Naive thymus-derived CD4-positive, alpha-beta T cell (primary cell): Measurements from ENCODE around the gene TBC1D9B. TPM values are rescaled to one million over a fixed set of nuclear protein-coding genes. Genes with fewer than 3 reads are reported as not detected.

Experiments
- ATAC-seq: fragments of 150-1000 bp; cut with Tn5 transposase; 2 replicates; pipeline ENCODE4 v1.10.0; 2021; ENCODE audit warnings: mild to moderate bottlenecking, moderate library complexity
- CTCF ChIA-PET: fragments of 350-600 bp; sonication (Branson Sonifier 250); formaldehyde crosslinking; loops from one replicate; lab custom pipeline; 2021; ENCODE audit warnings: antibody characterized with exemption; lab: Charles Lee
- POLR2A ChIA-PET: fragments of 350-600 bp; sonication (Branson Sonifier 250); formaldehyde crosslinking; loops from one replicate; lab custom pipeline; 2021; ENCODE audit warnings: antibody characterized with exemption, inconsistent platforms; lab: Charles Lee
- DNase-seq, 9 donors: peaks; one replicate each; pipeline versions ENCODE4 v3.0.0 to v3.0.0-alpha.2; 2020 to 2022; ENCODE audit warnings: mixed read lengths in 1 of 9
- H3K27ac ChIP-seq: one replicate; pipeline ENCODE4 v1.7.0; 2013; ENCODE audit warnings: mild to moderate bottlenecking, low read depth, low read length, moderate library complexity
- H3K27me3 ChIP-seq, 2 donors: one replicate each; pipeline ENCODE4 v1.7.0; 2013; ENCODE audit warnings: low read length in 2 of 2, mild to moderate bottlenecking in 2 of 2, moderate library complexity in 2 of 2; ENCODE audit not compliant: control insufficient read depth in 2 of 2, insufficient read depth in 2 of 2
- H3K36me3 ChIP-seq, 3 experiments: 1 replicate in 2 of 3; 2 replicates in 1 of 3; pipeline ENCODE4 v1.7.0; 2013; ENCODE audit warnings: low read length in 3 of 3, mild to moderate bottlenecking in 3 of 3, moderate library complexity in 1 of 3; ENCODE audit not compliant: insufficient read depth in 3 of 3, control insufficient read depth in 2 of 3
- H3K4me1 ChIP-seq, 2 donors: one replicate each; pipeline ENCODE4 v1.7.0; 2013; ENCODE audit warnings: low read length in 2 of 2, mild to moderate bottlenecking in 2 of 2, moderate library complexity in 1 of 2; ENCODE audit not compliant: control insufficient read depth in 2 of 2, insufficient read depth in 2 of 2
- H3K4me3 ChIP-seq: 2 replicates; pipeline ENCODE4 v1.7.0; 2013; ENCODE audit warnings: mild to moderate bottlenecking, low read length
- H3K9me3 ChIP-seq, 3 experiments: 1 replicate in 2 of 3; 2 replicates in 1 of 3; pipeline ENCODE4 v1.7.0; 2013; ENCODE audit warnings: low read length in 3 of 3; ENCODE audit not compliant: control insufficient read depth in 2 of 3
- H3K27ac Mint-ChIP-seq, 9 donors: one replicate each; pipeline ENCODE4 v1.8.0; 2020 to 2022; ENCODE audit warnings: mixed read lengths in 9 of 9, mild to moderate bottlenecking in 8 of 9, moderate library complexity in 5 of 9, inconsistent platforms in 2 of 9
- H3K27me3 Mint-ChIP-seq, 5 donors: one replicate each; pipeline ENCODE4 v1.8.0; 2021 to 2022; ENCODE audit warnings: mixed read lengths in 5 of 5, mild to moderate bottlenecking in 1 of 5
- H3K36me3 Mint-ChIP-seq, 5 donors: one replicate each; pipeline ENCODE4 v1.8.0; 2020 to 2022; ENCODE audit warnings: mixed read lengths in 5 of 5, mild to moderate bottlenecking in 3 of 5, inconsistent platforms in 1 of 5
- H3K4me1 Mint-ChIP-seq, 7 donors: one replicate each; pipeline ENCODE4 v1.8.0; 2020 to 2022; ENCODE audit warnings: mixed read lengths in 7 of 7, mild to moderate bottlenecking in 3 of 7, inconsistent platforms in 1 of 7
- H3K4me3 Mint-ChIP-seq, 10 donors: one replicate each; pipeline ENCODE4 v1.8.0; 2020 to 2022; ENCODE audit warnings: mild to moderate bottlenecking in 10 of 10, mixed read lengths in 10 of 10, moderate library complexity in 6 of 10, inconsistent platforms in 2 of 10
- H3K9me3 Mint-ChIP-seq, 11 donors: one replicate each; pipeline ENCODE4 v1.8.0; 2020 to 2022; ENCODE audit warnings: mixed read lengths in 11 of 11, mild to moderate bottlenecking in 4 of 11, inconsistent platforms in 1 of 11, moderate library complexity in 1 of 11
- intact Hi-C, 2 donors: fragments of 100-400 bp; cut with micrococcal nuclease; formaldehyde crosslinking; loops; one replicate each; pipeline ENCODE4 v1.15.1; 2023
- polyA plus RNA-seq, 2 donors: library from polyadenylated mRNA; unstranded; fragments of 300-500 nt; fragmentation: Illumina TruSeq; gene quantifications; one replicate each; pipeline ENCODE4 v1.2.3, GENCODE V29; 2021
- total RNA-seq, 6 experiments: library from RNA in 5 of 6; stranded (reverse) in 5 of 6; gene quantifications; 1 replicate in 5 of 6; 2 replicates in 1 of 6; pipeline ENCODE4 v1.2.3 and lab custom pipeline; 2021 to 2026

Gene TBC1D9B
- total and polyA plus RNA-seq, 7 experiments from 2014 or later, result 19.3 to 117 (median 79.6) TPM

DNA sequence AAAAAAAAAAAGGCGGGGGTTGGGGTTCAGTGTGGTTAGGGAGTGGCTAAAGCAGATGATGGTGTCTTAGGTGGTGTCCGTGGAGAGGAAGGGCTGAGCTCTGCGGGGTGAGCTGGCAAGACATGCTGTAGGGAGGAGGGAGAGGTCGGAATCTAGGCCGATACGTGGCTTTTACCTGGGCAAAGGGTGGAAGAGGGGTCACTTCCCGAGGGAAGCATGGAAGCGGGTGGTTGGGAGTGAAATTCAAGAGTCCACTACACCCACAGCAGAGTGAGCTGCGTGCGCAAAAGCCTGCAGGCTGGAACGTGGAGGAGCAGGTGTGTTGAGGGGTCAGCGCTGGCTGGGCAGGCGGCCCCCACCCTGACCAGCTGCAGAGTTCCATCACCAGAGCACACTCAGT is 17.8 kb downstream of the TBC1D9B start:
- ChIA-PET CTCF (no interaction called here), POLR2A (interaction anchor here (0.7 kb wide), 1 partner anchor 12 kb away, joined by 3 read pairs; no protein-coding TSS in a partner anchor)
- H3K4me1 Mint-ChIP-seq, result peaks cover 0 to 5% (median 0%) of the 10 kb centered on the region in 7 donors

DNA sequence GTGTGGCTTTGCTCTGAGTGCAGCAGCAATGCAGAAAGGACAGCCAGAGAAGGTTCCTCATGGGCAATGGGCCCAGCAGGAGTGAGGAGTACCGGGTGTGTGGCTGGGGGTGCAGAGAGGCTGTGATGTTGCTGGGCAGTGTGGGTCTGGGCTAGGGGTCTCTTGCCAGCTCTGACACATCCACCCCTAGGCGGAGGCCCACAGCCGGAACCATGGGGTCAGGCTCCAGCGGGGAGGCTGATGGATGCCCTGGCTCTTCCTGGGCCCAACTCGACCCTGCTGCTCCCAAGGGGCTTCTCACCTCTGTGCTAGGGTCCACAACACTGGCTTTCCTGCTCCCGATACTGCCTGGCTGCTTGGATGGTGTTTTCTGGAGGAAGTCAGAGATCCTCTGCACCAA is 19.9 kb downstream of the TBC1D9B start:
- Histone ChIP-seq H3K9me3 (peaks cover 0 to 19% (median 4%) of the 10 kb centered on the region in 3 experiments), H3K27ac (no peak overlapping the region), H3K4me1 (no peaks in the 10 kb centered on the region), H3K4me3 (no peak overlapping the region), H3K36me3 (peaks cover 0 to 92% (median 20%) of the 10 kb centered on the region in 3 experiments), H3K27me3 (no peaks in the 10 kb centered on the region)
- no peak for ATAC-seq
- Mint-ChIP-seq H3K9me3 (peaks cover 0 to 27% (median 13%) of the 10 kb centered on the region in 11 donors), H3K27ac (no peak overlapping the region), H3K4me3 (no peak overlapping the region), H3K27me3 (no peaks in the 10 kb centered on the region), H3K36me3 (peaks cover 29 to 75% (median 48%) of the 10 kb centered on the region in 5 donors), H3K4me1 (peaks cover 0 to 5% (median 0%) of the 10 kb centered on the region in 7 donors)
- ChIA-PET POLR2A (no interaction called here), CTCF (no interaction called here)
- intact Hi-C loops, result no loop called here
- DNase-seq, result no peak

More for the DNA sequence above, 17.8 kb downstream of the TBC1D9B start:
- H3K4me3 ChIP-seq, result no peak overlapping the region
- no peaks in the 10 kb centered on the region for H3K4me1 ChIP-seq
- H3K27me3 ChIP-seq, result no peaks in the 10 kb centered on the region
- intact Hi-C loops, result no loop called here
- Mint-ChIP-seq H3K27me3 (no peaks in the 10 kb centered on the region), H3K4me3 (no peak overlapping the region), H3K9me3 (peaks cover 0 to 12% (median 2%) of the 10 kb centered on the region in 11 donors), H3K36me3 (peaks cover 19 to 61% (median 30%) of the 10 kb centered on the region in 5 donors), H3K27ac (peak overlapping the region in 1 of 9 donors; percentile 53)
- H3K9me3 ChIP-seq, result no peaks in the 10 kb centered on the region
- DNase-seq, result no peak
- no peak overlapping the region for H3K27ac ChIP-seq
- no peak for ATAC-seq
- H3K36me3 ChIP-seq, result peaks cover 0 to 92% (median 24%) of the 10 kb centered on the region in 3 experiments

GRCh38 chr5:179887095-179887494 is 20.6 kb downstream of the TBC1D9B start:
- Mint-ChIP-seq H3K27me3 (no peaks in the 10 kb centered on the region), H3K27ac (peak overlapping the region in 1 of 9 donors; percentile 38), H3K36me3 (peaks cover 29 to 73% (median 50%) of the 10 kb centered on the region in 5 donors), H3K4me1 (peaks cover 0 to 5% (median 0%) of the 10 kb centered on the region in 7 donors), H3K9me3 (peaks cover 0 to 31% (median 13%) of the 10 kb centered on the region in 11 donors), H3K4me3 (no peak overlapping the region)
- H3K9me3 ChIP-seq, result peaks cover 0 to 25% (median 7%) of the 10 kb centered on the region in 3 experiments
- intact Hi-C loops, result no loop called here
- POLR2A ChIA-PET, result no interaction called here
- peaks cover 0 to 85% (median 23%) of the 10 kb centered on the region in 3 experiments for H3K36me3 ChIP-seq
- H3K27me3 ChIP-seq, result no peaks in the 10 kb centered on the region
- CTCF ChIA-PET, result no interaction called here
- DNase-seq (no peak), ATAC-seq (no peak)
- no peak overlapping the region for H3K27ac ChIP-seq
- no peaks in the 10 kb centered on the region for H3K4me1 ChIP-seq
- H3K4me3 ChIP-seq, result no peak overlapping the region

DNA sequence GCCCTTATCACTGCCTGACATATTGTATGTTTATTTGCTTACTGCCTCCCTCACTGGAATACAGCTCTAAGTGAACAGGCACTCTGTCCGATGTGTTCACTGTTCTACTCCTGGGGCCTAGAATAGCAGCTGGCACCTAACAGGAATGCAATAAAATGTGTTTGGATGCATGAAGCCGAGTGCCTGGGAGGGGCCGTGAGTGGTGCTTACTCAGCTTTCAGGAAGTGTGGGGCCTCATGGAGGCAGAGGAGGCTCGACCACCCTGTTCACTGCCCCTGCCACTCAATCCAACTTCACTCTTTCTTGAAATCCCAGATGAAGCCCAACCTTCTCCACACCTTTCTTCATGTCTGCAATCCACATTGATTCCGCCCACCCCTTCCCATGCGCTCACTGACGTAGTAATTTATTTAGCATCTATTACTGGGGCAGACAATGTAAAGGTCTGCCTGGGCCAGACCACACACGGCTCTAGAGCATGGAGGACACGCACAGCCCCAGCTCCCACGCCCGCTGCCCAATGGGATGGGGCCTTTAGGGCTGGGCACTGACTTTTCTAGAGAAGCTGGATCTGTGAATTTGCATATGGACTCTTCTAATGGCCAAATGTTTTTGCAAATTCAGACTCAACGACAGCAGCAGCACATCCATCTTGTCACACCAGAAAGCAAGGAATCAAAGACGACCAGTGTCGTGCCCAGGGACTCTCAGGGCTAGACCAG is 21.3 kb downstream of the TBC1D9B start:
- Histone ChIP-seq H3K36me3 (peaks cover 0 to 78% (median 19%) of the 10 kb centered on the region in 3 experiments), H3K27ac (no peak overlapping the region), H3K4me3 (no peak overlapping the region), H3K27me3 (no peaks in the 10 kb centered on the region), H3K9me3 (peaks cover 0 to 25% (median 7%) of the 10 kb centered on the region in 3 experiments), H3K4me1 (no peaks in the 10 kb centered on the region)
- H3K4me1 Mint-ChIP-seq, result peaks cover 0 to 5% (median 0%) of the 10 kb centered on the region in 7 donors
- no peak for DNase-seq
- no peak overlapping the region for H3K4me3 Mint-ChIP-seq
- intact Hi-C loops, result no loop called here
- H3K27ac Mint-ChIP-seq, result peak overlapping the region in 2 of 9 donors; percentile 23 to 67
- no peak for ATAC-seq
- ChIA-PET CTCF (no interaction called here), POLR2A (no interaction called here)
- no peaks in the 10 kb centered on the region for H3K27me3 Mint-ChIP-seq
- H3K9me3 Mint-ChIP-seq, result peaks cover 0 to 32% (median 13%) of the 10 kb centered on the region in 11 donors
- H3K36me3 Mint-ChIP-seq, result peaks cover 29 to 69% (median 53%) of the 10 kb centered on the region in 5 donors

GRCh38 chr5:179885491-179886090 is 22.1 kb downstream of the TBC1D9B start:
- DNase-seq (no peak), ATAC-seq (no peak)
- H3K4me1 Mint-ChIP-seq, result peaks cover 0 to 5% (median 0%) of the 10 kb centered on the region in 7 donors
- no peaks in the 10 kb centered on the region for H3K27me3 Mint-ChIP-seq
- no peak overlapping the region for H3K4me3 ChIP-seq
- intact Hi-C loops, result no loop called here
- ChIA-PET CTCF (interaction anchor here (0.6 kb wide), 1 partner anchor 127 kb away, joined by 3 read pairs; no protein-coding TSS in a partner anchor), POLR2A (no interaction called here)
- H3K9me3 ChIP-seq, result peaks cover 0 to 25% (median 7%) of the 10 kb centered on the region in 3 experiments
- no peak overlapping the region for H3K27ac ChIP-seq
- H3K36me3 Mint-ChIP-seq, result peaks cover 29 to 67% (median 57%) of the 10 kb centered on the region in 5 donors
- no peaks in the 10 kb centered on the region for H3K4me1 ChIP-seq
- H3K4me3 Mint-ChIP-seq, result no peak overlapping the region
- peaks cover 0 to 32% (median 13%) of the 10 kb centered on the region in 11 donors for H3K9me3 Mint-ChIP-seq
- no peaks in the 10 kb centered on the region for H3K27me3 ChIP-seq
- peak overlapping the region in 1 of 9 donors; percentile 67 for H3K27ac Mint-ChIP-seq
- peaks cover 0 to 75% (median 15%) of the 10 kb centered on the region in 3 experiments for H3K36me3 ChIP-seq

GRCh38 chr5:179883163-179883562 is 24.5 kb downstream of the TBC1D9B start:
- Mint-ChIP-seq H3K36me3 (peaks cover 25 to 60% (median 48%) of the 10 kb centered on the region in 5 donors), H3K4me1 (peaks cover 0 to 5% (median 0%) of the 10 kb centered on the region in 7 donors), H3K27ac (no peak overlapping the region), H3K27me3 (no peaks in the 10 kb centered on the region), H3K9me3 (peaks cover 0 to 32% (median 13%) of the 10 kb centered on the region in 11 donors), H3K4me3 (no peak overlapping the region)
- no peak for ATAC-seq
- CTCF ChIA-PET, result interaction anchor here (0.6 kb wide), 1 partner anchor 45 kb away, joined by 3 read pairs; no protein-coding TSS in a partner anchor
- Histone ChIP-seq H3K4me3 (no peak overlapping the region), H3K36me3 (peaks cover 0 to 77% (median 11%) of the 10 kb centered on the region in 3 experiments), H3K4me1 (no peaks in the 10 kb centered on the region), H3K27ac (no peak overlapping the region), H3K9me3 (peaks cover 0 to 25% (median 7%) of the 10 kb centered on the region in 3 experiments), H3K27me3 (no peaks in the 10 kb centered on the region)
- intact Hi-C loops, result no loop called here
- POLR2A ChIA-PET, result no interaction called here
- no peak for DNase-seq
